Renal cortical epithelial cell (primary cell): ENCODE results near the gene AKAP17A. TPM values are rescaled to one million over a fixed set of nuclear protein-coding genes. Genes with fewer than 3 reads are reported as not detected.
"Not testable (repeated sequence)": the region's sequence is repeated elsewhere in the genome, so short reads cannot be mapped to it uniquely, and the experiment has no call there.

Experiments
- DNase-seq: peaks from one replicate; pipeline ENCODE4 v3.0.0-alpha.2; 2011; ENCODE audit warnings: low read depth
- total RNA-seq: library from RNA; depleted of rRNA; stranded (reverse); fragments of >200 nt; gene quantifications from 2 replicates; pipeline ENCODE4 v1.2.3, GENCODE V29; 2014

Gene AKAP17A
- total RNA-seq: 21.0 and 35.1 TPM in 2 replicates

GRCh38 chrX:1591102-1591862 lies at the start of gene AKAP17A:
AKAP17A (plus strand) TSS chrX:1591604; CDS start chrX:1593463, 1,859 bp downstream.
- peak; percentile 80 for DNase-seq

GRCh38 chrX:1542994-1543725 lies 48.2 kb upstream of the AKAP17A start:
- no peak for DNase-seq

- DNase-seq: no peak
Observed at GRCh38 chrX:1545776-1546408, 45.5 kb upstream of the AKAP17A start.

DNA sequence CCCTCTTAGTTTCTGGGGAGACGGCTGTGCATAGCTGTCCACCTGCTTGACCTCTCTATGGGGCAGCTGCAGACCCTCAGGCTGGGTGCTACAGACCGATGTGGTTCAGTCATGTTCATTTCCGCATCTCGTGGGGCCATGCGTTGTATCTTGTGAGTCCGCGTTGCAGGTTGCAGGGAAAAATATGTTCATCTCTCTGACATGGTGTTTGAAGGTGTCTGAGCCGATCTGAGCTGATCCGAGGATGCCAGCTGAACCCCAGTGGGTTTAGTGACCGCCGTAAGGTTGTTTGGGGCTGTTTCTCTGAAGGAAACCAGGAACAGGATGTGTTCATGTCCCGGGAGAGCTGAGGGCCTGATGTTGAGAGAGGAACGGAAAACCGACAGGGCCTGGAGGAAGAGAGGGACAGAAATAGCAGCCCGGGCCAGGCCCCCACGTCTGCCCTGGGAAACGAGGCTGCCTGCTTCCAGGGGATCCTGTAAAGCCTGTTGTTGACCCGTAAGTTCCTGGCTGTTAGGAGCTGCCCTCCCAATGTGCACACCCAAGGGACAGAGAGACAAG lies 44.6 kb upstream of the AKAP17A start:
- no peak for DNase-seq

- DNase-seq: no peak
Observed at GRCh38 chrX:1551959-1552546, 39.4 kb upstream of the AKAP17A start.

- DNase-seq: no peak
Observed at GRCh38 chrX:1554469-1555210, 36.8 kb upstream of the AKAP17A start.

- no peak for DNase-seq
Observed at GRCh38 chrX:1555370-1555769, 36.0 kb upstream of the AKAP17A start.

DNA sequence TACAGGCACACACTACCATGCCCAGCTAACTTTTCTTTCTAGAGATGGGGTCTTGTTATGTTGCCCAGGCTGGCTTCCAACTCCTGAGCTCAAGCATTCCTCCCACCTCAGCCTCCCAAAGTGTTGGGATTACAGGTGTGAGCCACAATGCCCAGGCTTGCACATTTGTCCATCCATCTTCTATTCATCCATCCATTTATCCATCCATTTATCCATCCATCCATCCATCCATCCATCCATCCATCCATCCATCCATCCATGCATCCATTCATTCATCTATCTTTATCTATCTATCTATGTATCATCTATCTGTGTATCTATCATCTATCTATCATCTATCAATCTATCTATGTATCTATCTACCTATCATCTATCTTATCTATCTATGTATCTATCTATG lies 34.0 kb upstream of the AKAP17A start:
- not testable (repeated sequence) for DNase-seq

DNA sequence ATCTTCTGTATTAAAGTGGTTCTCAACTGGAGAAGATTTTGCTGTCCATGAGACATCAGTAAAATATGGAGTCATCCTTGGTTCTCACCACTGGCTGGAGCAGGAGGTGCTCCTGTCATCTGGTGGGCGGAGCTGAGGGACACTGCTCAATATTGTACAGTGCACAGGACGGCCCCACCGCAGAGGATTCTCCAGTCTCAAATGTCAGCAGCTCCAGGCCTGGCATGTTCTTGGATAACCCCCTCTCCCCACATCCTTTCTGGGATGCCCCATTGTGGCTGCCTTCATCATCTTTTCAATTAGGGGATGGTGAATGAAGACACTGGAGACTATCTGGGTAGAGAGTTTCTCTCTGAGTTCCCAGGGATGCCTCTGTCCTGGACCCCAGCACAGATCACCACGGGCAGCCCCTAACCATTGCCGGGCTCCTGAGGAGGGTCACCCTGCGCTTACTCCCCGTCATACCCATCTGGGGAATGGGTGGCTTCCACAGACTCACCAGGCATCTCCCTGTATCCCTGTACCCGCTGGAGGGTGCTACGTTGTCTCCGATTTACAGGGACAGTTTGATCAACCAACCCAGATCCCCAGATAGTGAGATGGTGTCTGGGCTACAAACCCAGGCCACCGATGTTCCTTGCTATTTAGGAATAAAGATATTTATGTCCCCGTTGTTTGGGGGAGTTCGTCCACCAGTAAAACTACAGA lies 32.5 kb upstream of the AKAP17A start:
- DNase-seq: no peak

GRCh38 chrX:1561164-1561563 lies 30.2 kb upstream of the AKAP17A start:
- DNase-seq: no peak

DNA sequence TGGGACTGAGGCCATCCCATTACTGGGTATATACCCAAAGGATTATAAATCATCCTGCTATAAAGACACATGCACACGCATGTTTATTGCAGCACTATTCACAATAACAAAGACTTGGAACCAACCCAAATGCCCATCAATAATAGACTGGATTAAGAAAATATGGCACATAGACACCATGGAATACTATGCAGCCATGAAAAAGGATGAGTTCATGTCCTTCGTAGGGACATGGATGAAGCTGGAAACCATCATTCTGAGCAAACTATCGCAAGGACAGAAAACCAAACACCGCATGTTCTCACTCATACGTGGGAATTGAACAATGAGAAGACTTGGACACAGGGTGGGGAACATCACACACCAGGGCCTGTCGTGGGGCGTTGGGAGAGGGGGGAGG lies 27.3 kb upstream of the AKAP17A start:
- DNase-seq: not testable (repeated sequence)

- DNase-seq: no peak
Observed at GRCh38 chrX:1564750-1565683, 26.4 kb upstream of the AKAP17A start.

GRCh38 chrX:1574181-1574580 lies 17.2 kb upstream of the AKAP17A start:
- DNase-seq: not testable (repeated sequence)

DNA sequence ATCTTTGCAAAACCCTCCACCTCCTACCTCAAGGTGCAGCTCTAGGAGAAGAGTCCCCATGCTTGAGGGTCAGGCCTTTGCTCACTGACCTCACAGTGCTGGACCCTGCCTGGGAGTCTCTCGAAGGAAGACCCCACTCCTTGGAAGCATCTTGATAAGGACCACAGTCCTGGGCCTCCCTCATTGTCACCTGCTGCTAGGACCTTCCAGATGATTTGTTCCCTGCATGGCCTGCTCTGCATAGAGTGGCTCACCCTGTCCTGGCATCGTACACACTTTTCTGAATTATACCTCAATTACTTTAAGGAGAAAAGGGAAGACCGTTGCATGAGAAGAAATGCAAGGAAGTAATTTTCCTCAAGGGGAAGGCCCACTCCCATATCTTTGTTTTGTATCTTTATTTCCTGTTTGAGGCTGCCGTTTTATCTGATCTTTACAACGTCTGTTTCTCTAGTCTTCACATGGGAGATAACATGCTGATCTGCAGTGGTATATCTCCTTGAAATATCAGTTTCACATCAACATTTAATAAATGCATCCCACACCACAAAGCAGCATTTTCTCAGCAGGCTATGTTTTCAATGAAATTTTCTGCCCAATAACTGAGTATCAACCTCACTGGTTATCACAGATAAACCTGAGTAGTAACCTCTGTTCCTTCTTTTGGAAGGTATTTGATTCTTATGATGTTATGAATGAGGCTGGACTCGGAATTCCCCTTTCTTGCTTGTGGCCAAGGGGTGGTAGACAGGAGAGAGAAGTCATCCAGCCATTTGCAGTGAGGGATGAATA lies 15.0 kb upstream of the AKAP17A start:
- DNase-seq: no peak

- DNase-seq: no peak
Observed at GRCh38 chrX:1577845-1578244, 13.6 kb upstream of the AKAP17A start.

GRCh38 chrX:1578511-1579173 lies 12.8 kb upstream of the AKAP17A start:
- no peak for DNase-seq

DNA sequence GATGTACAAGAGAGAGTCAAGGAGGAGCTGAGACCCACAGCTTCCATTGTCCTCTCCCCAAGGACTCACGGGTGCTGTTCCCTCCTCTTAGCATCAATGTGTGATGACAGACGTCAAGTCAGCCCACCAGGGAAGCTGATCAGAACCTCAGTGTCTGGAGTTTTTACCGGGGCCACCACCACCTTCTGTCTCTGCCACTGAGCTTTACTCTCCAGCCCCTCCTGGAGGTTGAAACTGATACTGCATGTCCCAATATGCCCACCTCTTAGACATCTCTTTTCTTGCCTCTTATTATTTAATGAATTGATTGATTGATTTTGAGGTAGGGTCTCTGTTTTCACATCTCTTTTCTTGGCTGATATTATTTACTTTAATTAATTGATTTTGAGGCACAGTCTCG lies 10.3 kb upstream of the AKAP17A start:
- peak; percentile 7 for DNase-seq
